B cell (primary cell): ENCODE results near the gene NFIC. TPM values are rescaled to one million over a fixed set of nuclear protein-coding genes. Genes with fewer than 3 reads are reported as not detected.

Source experiments
- ATAC-seq: fragments of 200-7000 bp; cut with Tn5 transposase; one replicate; pipeline ENCODE4 v1.10.0; 2021; ENCODE audit warnings: low read depth, mild to moderate bottlenecking, moderate number of reproducible peaks, moderate library complexity
- CTCF ChIA-PET: fragments of 350-600 bp; sonication (Branson Sonifier 250); formaldehyde crosslinking; loops from one replicate; lab custom pipeline; 2021; ENCODE audit warnings: antibody characterized with exemption, inconsistent platforms; lab: Charles Lee
- POLR2A ChIA-PET: fragments of 350-600 bp; sonication (Branson Sonifier 250); formaldehyde crosslinking; loops from one replicate; lab custom pipeline; 2021; ENCODE audit warnings: antibody characterized with exemption; lab: Charles Lee
- DNase-seq: peaks from one replicate; pipeline ENCODE4 v3.0.0; 2013
- H2AFZ ChIP-seq: 2 replicates; pipeline ENCODE4 v1.6.1; 2012; ENCODE audit warnings: mild to moderate bottlenecking, low read depth, low read length; ENCODE audit not compliant: insufficient read depth, poor library complexity, severe bottlenecking
- H3K27ac ChIP-seq, 2 donors: 1 replicate in 1 of 2; 2 replicates in 1 of 2; pipeline ENCODE4 v1.5.1; 2012 to 2013; ENCODE audit warnings: low read length in 2 of 2, mild to moderate bottlenecking in 2 of 2, moderate library complexity in 1 of 2
- H3K27me3 ChIP-seq, 4 experiments: fragments of 200-600 bp in 1 of 4; sonication (generic) in 1 of 4; replicated peaks in 1 of 4; 1 replicate in 2 of 4; 2 replicates in 2 of 4; pipeline versions ENCODE4 v1.6.1 to v1.7.0; 2013 to 2016; ENCODE audit warnings: low read length in 3 of 4, mild to moderate bottlenecking in 2 of 4, mixed read lengths in 1 of 4, moderate library complexity in 1 of 4; ENCODE audit not compliant: insufficient read depth in 4 of 4, control insufficient read depth in 3 of 4; ENCODE audit errors: control extremely low read depth in 1 of 4
- H3K36me3 ChIP-seq, 2 experiments: replicated peaks in 1 of 2; 1 replicate in 1 of 2; 2 replicates in 1 of 2; pipeline versions ENCODE4 v1.6.1 to v1.7.1; 2013; ENCODE audit warnings: low read length in 1 of 2; ENCODE audit not compliant: insufficient read depth in 2 of 2, control insufficient read depth in 1 of 2; ENCODE audit errors: control extremely low read depth in 1 of 2, extremely low read depth in 1 of 2
- H3K4me1 ChIP-seq, 2 donors: fragments of 200-600 bp in 1 of 2; sonication (generic) in 1 of 2; 1 replicate in 1 of 2; 2 replicates in 1 of 2; pipeline versions ENCODE4 v1.5.1 to v1.6.1; 2013 to 2017; ENCODE audit warnings: low read length in 2 of 2; ENCODE audit not compliant: control insufficient read depth in 2 of 2, insufficient read depth in 2 of 2
- H3K4me2 ChIP-seq: replicated peaks from 2 replicates; pipeline ENCODE3; 2012; ENCODE audit warnings: mild to moderate bottlenecking, low read depth, low read length; ENCODE audit not compliant: poor library complexity, severe bottlenecking
- H3K4me3 ChIP-seq, 5 experiments: fragments of 200-600 bp in 1 of 5; sonication (generic) in 1 of 5; 1 replicate in 3 of 5; 2 replicates in 2 of 5; pipeline versions ENCODE4 v1.5.1 to v1.7.0; 2011 to 2016; ENCODE audit warnings: low read length in 4 of 5, mild to moderate bottlenecking in 4 of 5, low read depth in 2 of 5, control low read depth in 1 of 5, moderate library complexity in 1 of 5; ENCODE audit not compliant: insufficient read depth in 1 of 5; ENCODE audit errors: control extremely low read depth in 1 of 5, extremely low read depth in 1 of 5
- H3K79me2 ChIP-seq: fragments of 200-600 bp; sonication (generic); one replicate; pipeline ENCODE4 v1.6.0; 2016; ENCODE audit warnings: low read length; ENCODE audit not compliant: control insufficient read depth, insufficient read depth
- H3K9ac ChIP-seq: fragments of 200-600 bp; sonication (generic); 2 replicates; pipeline ENCODE4 v1.6.1; 2017; ENCODE audit warnings: mild to moderate bottlenecking, low read length, moderate library complexity
- H3K9me3 ChIP-seq, 3 donors: one replicate each; pipeline versions ENCODE4 v1.6.1 to v1.7.1; 2013; ENCODE audit warnings: low read length in 2 of 3; ENCODE audit not compliant: control insufficient read depth in 2 of 3, insufficient read depth in 1 of 3; ENCODE audit errors: control extremely low read depth in 1 of 3
- H4K20me1 ChIP-seq: 2 replicates; pipeline ENCODE4 v1.6.0; 2012; ENCODE audit warnings: mild to moderate bottlenecking, low read length; ENCODE audit not compliant: insufficient read depth, control insufficient read depth, poor library complexity, severe bottlenecking
- H3K27ac Mint-ChIP-seq: one replicate; pipeline ENCODE4 v1.8.0; 2021; ENCODE audit warnings: mixed read lengths
- H3K27me3 Mint-ChIP-seq: one replicate; pipeline ENCODE4 v1.8.0; 2021; ENCODE audit warnings: mixed read lengths
- H3K4me1 Mint-ChIP-seq: one replicate; pipeline ENCODE4 v1.8.0; 2021; ENCODE audit warnings: mixed read lengths
- H3K4me3 Mint-ChIP-seq: one replicate; pipeline ENCODE4 v1.8.0; 2021; ENCODE audit warnings: mixed read lengths
- H3K9me3 Mint-ChIP-seq: one replicate; pipeline ENCODE4 v1.8.0; 2022; ENCODE audit warnings: mixed read lengths; ENCODE audit not compliant: insufficient read depth
- EZH2 ChIP-seq: IDR thresholded peaks from 2 replicates; pipeline ENCODE4 v1.6.1; 2012; ENCODE audit warnings: borderline replicate concordance, low read depth, mild to moderate bottlenecking, moderate library complexity, low read length; ENCODE audit not compliant: insufficient read depth, poor library complexity, severe bottlenecking
- WGBS: methylation state at CpG from one replicate; pipeline ENCODE4 v1.1.5; 2013; ENCODE audit warnings: missing lambda C conversion rate; ENCODE audit not compliant: insufficient coverage; 5-methylcytosine and 5-hydroxymethylcytosine counted together
- intact Hi-C: fragments of 100-400 bp; cut with micrococcal nuclease; formaldehyde crosslinking; loops from one replicate; pipeline ENCODE4 v1.10.0; 2022
- polyA plus RNA-seq: library from polyadenylated mRNA; depleted of rRNA; stranded (reverse); fragments of >200 nt; gene quantifications from 2 replicates; pipeline ENCODE4 v1.2.3, GENCODE V29; 2012
- total RNA-seq, 2 donors: library from RNA; stranded (reverse); fragments of 120-200 nt in 1 of 2; gene quantifications; 1 replicate in 1 of 2; 2 replicates in 1 of 2; pipeline versions ENCODE4 v1.2.3 to v1.2.4, GENCODE V29; 2013 to 2022
- TF ChIP-seq, protein P1 (sequence below): fragments of 200-600 bp; IDR thresholded peaks from one replicate; pipeline ENCODE4 v1.8.0; 2022; ENCODE audit warnings: antibody characterized with exemption, mild to moderate bottlenecking

NFIC gene
- total and polyA plus RNA-seq, 2 donors (not counting 1 experiment from before 2014, with no cell fraction given) = 3.8 to 23.6 TPM

DNA sequence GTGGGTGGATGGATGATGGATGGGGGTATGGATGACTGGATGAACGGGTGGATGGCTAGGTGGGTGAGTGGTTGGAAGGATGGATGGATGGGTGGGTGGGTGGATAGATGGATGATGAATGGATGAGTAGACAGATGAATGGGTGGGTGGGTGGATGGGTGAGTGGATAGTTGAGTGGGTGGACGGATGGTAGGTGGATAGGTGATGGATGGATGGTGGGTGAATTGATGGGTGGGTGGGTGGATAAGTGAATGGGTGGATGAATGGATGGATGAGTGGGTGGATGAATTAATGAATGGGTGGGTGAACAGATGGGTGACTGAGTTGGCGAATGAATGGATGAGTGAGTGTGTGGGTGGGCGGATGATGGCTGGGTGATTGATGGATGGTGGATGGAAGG lies 109.1 kb downstream of the NFIC start:
- CTCF ChIA-PET = no interaction called here
- peaks cover 14% of the 10 kb centered on the region for H3K4me1 Mint-ChIP-seq
- 91% methylated on average over 4 of the region's 4 CpGs for WGBS
- H3K4me3 Mint-ChIP-seq = no peak overlapping the region
- TF ChIP-seq, protein P1, sequence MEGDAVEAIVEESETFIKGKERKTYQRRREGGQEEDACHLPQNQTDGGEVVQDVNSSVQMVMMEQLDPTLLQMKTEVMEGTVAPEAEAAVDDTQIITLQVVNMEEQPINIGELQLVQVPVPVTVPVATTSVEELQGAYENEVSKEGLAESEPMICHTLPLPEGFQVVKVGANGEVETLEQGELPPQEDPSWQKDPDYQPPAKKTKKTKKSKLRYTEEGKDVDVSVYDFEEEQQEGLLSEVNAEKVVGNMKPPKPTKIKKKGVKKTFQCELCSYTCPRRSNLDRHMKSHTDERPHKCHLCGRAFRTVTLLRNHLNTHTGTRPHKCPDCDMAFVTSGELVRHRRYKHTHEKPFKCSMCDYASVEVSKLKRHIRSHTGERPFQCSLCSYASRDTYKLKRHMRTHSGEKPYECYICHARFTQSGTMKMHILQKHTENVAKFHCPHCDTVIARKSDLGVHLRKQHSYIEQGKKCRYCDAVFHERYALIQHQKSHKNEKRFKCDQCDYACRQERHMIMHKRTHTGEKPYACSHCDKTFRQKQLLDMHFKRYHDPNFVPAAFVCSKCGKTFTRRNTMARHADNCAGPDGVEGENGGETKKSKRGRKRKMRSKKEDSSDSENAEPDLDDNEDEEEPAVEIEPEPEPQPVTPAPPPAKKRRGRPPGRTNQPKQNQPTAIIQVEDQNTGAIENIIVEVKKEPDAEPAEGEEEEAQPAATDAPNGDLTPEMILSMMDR = no peak
- no peak for TF ChIP-seq EZH2
- POLR2A ChIA-PET = no interaction called here
- H3K27me3 Mint-ChIP-seq = peaks cover 9% of the 10 kb centered on the region
- intact Hi-C loops = no loop called here
- Histone ChIP-seq H3K4me1 (peaks cover 13 to 22% of the 10 kb centered on the region in 2 donors), H3K79me2 (no peaks in the 10 kb centered on the region), H3K4me2 (no peak overlapping the region), H3K36me3 (no peaks in the 10 kb centered on the region), H3K27me3 (peaks cover 0 to 9% (median 0%) of the 10 kb centered on the region in 4 experiments), H2AFZ (no peak overlapping the region), H3K4me3 (no peak overlapping the region), H3K9ac (no peak overlapping the region), H3K9me3 (peaks cover 0 to 13% (median 0%) of the 10 kb centered on the region in 3 donors), H4K20me1 (no peaks in the 10 kb centered on the region), H3K27ac (no peak overlapping the region)
- H3K9me3 Mint-ChIP-seq = no peaks in the 10 kb centered on the region
- H3K27ac Mint-ChIP-seq = no peak overlapping the region
- DNase-seq (no peak), ATAC-seq (no peak)

DNA sequence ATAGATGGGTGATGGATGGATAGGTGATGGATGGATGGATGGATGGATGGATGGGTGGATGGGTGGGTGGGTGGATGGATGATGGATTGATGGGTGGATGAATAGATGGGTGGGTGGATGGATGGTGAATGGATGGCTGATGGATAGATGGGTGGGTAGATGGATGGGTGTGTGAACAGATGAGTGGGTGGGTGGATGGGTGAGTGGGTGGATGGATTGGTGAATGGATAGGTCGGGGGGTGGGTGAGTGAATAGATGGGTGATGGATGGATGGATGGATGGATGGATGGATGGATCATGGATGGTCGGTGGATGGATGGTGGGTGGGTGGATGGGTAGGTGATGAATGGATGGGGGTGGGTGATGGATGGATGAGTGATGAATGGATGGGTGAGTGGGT lies 110.4 kb downstream of the NFIC start:
- POLR2A ChIA-PET = no interaction called here
- 92% methylated on average over 2 of the region's 2 CpGs for WGBS

More for the DNA sequence above, 110.4 kb downstream of the NFIC start:
- Mint-ChIP-seq H3K4me1 (peaks cover 18% of the 10 kb centered on the region), H3K27me3 (peaks cover 5% of the 10 kb centered on the region), H3K27ac (no peak overlapping the region), H3K9me3 (no peaks in the 10 kb centered on the region), H3K4me3 (no peak overlapping the region)
- no peak overlapping the region for H3K4me3 ChIP-seq
- CTCF ChIA-PET = no interaction called here
- H3K4me1 ChIP-seq = peaks cover 17 to 31% of the 10 kb centered on the region in 2 donors
- TF ChIP-seq EZH2 = no peak
- TF ChIP-seq, protein P1 = no peak
- peaks cover 0 to 13% (median 0%) of the 10 kb centered on the region in 3 donors for H3K9me3 ChIP-seq
- intact Hi-C loops = no loop called here
- no peak overlapping the region for H3K9ac ChIP-seq
- H3K27me3 ChIP-seq = peaks cover 0 to 10% (median 0%) of the 10 kb centered on the region in 4 experiments
- no peak for DNase-seq
- no peak overlapping the region for H3K27ac ChIP-seq
- H4K20me1 ChIP-seq = no peaks in the 10 kb centered on the region
- no peaks in the 10 kb centered on the region for H3K36me3 ChIP-seq
- H3K79me2 ChIP-seq = no peaks in the 10 kb centered on the region
- H2AFZ ChIP-seq = no peak overlapping the region
- no peak for ATAC-seq
- H3K4me2 ChIP-seq = no peak overlapping the region
